HG03280 (cell line): ENCODE measurements around the gene ELOVL5.

Experiments used
- ATAC-seq: cut with Tn5 transposase; IDR thresholded peaks from one replicate; pipeline ENCODE4 v1.9.1; 2021; ENCODE audit warnings: mild to moderate bottlenecking, moderate library complexity; ENCODE audit not compliant: unreplicated experiment

ELOVL5 gene

GRCh38 chr6:53244958-53245357 lies 103.8 kb downstream of the ELOVL5 start:
- no peak for ATAC-seq

GRCh38 chr6:53244399-53244931 lies 104.3 kb downstream of the ELOVL5 start:
- no peak for ATAC-seq

GRCh38 chr6:53241938-53242337 lies 106.8 kb downstream of the ELOVL5 start:
- no peak for ATAC-seq

GRCh38 chr6:53240761-53241160 lies 108.0 kb downstream of the ELOVL5 start:
- no peak for ATAC-seq

GRCh38 chr6:53240139-53240538 lies 108.6 kb downstream of the ELOVL5 start:
- ATAC-seq = no peak

GRCh38 chr6:53239526-53239925 lies 109.2 kb downstream of the ELOVL5 start:
- ATAC-seq = peak; percentile 51

- no peak for ATAC-seq
Measured at GRCh38 chr6:53238311-53238710, 110.4 kb downstream of the ELOVL5 start.

GRCh38 chr6:53236241-53236640 lies 112.5 kb downstream of the ELOVL5 start:
- no peak for ATAC-seq

GRCh38 chr6:53235508-53235907 lies 113.2 kb downstream of the ELOVL5 start:
- ATAC-seq = no peak

- no peak for ATAC-seq
Measured at GRCh38 chr6:53233309-53233708, 115.4 kb downstream of the ELOVL5 start.

- ATAC-seq = no peak
Measured at GRCh38 chr6:53230775-53231467, 117.8 kb downstream of the ELOVL5 start.

- no peak for ATAC-seq
Measured at GRCh38 chr6:53227847-53228246, 120.9 kb downstream of the ELOVL5 start.

GRCh38 chr6:53220605-53221004 lies 128.1 kb downstream of the ELOVL5 start:
- no peak for ATAC-seq
